NCI-H128 (cell line): ENCODE data around the gene ZNF764.
"Not testable (repeated sequence)": the region's sequence is repeated elsewhere in the genome, so short reads cannot be mapped to it uniquely, and the experiment has no call there.

Experiments
- DNase-seq: peaks from one replicate; lab custom pipeline; 2025; ENCODE audit not compliant: unreplicated experiment; lab: John Stamatoyannopoulos, UW

Gene ZNF764

GRCh38 chr16:30528799-30529457 lies 29.2 kb downstream of the ZNF764 start:
- no peak for DNase-seq

- no peak for DNase-seq
Observed at GRCh38 chr16:30527635-30528178, 30.5 kb downstream of the ZNF764 start.

GRCh38 chr16:30526823-30527634 lies 31.1 kb downstream of the ZNF764 start:
- DNase-seq: peak; percentile 91

GRCh38 chr16:30526137-30526822 lies 31.9 kb downstream of the ZNF764 start, which contains the start of gene ZNF768:
Gene ZNF768 (minus strand): TSS chr16:30526566. CDS start chr16:30526413, 153 bp downstream.
- no peak for DNase-seq

- DNase-seq: no peak
Observed at GRCh38 chr16:30525844-30526136, 32.4 kb downstream of the ZNF764 start.

GRCh38 chr16:30524575-30525568 lies 33.3 kb downstream of the ZNF764 start:
- no peak for DNase-seq

- DNase-seq: no peak
Observed at GRCh38 chr16:30523768-30524574, 34.2 kb downstream of the ZNF764 start.

- DNase-seq: not testable (repeated sequence)
Observed at GRCh38 chr16:30522702-30523463, 35.3 kb downstream of the ZNF764 start.

GRCh38 chr16:30521873-30522641 lies 36.1 kb downstream of the ZNF764 start:
- no peak for DNase-seq

- DNase-seq: no peak
Observed at GRCh38 chr16:30521476-30521872, 36.7 kb downstream of the ZNF764 start.

- no peak for DNase-seq
Observed at GRCh38 chr16:30519120-30520049, 38.8 kb downstream of the ZNF764 start.

GRCh38 chr16:30518552-30518951 lies 39.6 kb downstream of the ZNF764 start:
- DNase-seq: no peak

GRCh38 chr16:30515275-30515674 lies 42.9 kb downstream of the ZNF764 start:
- DNase-seq: no peak

- DNase-seq: no peak
Observed at GRCh38 chr16:30511509-30511908, 46.7 kb downstream of the ZNF764 start.

- no peak for DNase-seq
Observed at GRCh38 chr16:30510376-30510938, 47.7 kb downstream of the ZNF764 start.

- no peak for DNase-seq
Observed at GRCh38 chr16:30509081-30509765, 49.0 kb downstream of the ZNF764 start.
